GM12878 (cell line): ENCODE measurements around the gene ZC3H10. TPM values are rescaled to one million over a fixed set of nuclear protein-coding genes. Genes with fewer than 3 reads are reported as not detected.
A peak's percentile ranks its signal among the peaks of the same experiment; 100 is the strongest.

ENCODE experiments used
- BCL11A ChIP-seq: IDR thresholded peaks from 2 replicates; pipeline ENCODE4 v1.6.1; 2011; ENCODE audit warnings: low read depth, low read length
- CBX5 ChIP-seq: sonication (generic); IDR thresholded peaks from 2 replicates; pipeline ENCODE4 v1.6.1; 2016; ENCODE audit warnings: low read depth, moderate library complexity, mild to moderate bottlenecking, inconsistent platforms
- DPF2 ChIP-seq: fragments of 450-650 bp; IDR thresholded peaks from 2 replicates; pipeline ENCODE4 v1.6.1; 2017; ENCODE audit warnings: mild to moderate bottlenecking
- IKZF1 ChIP-seq: fragments of 450-650 bp; conservative IDR thresholded peaks from 2 replicates; pipeline ENCODE4 v1.6.1; 2017; ENCODE audit warnings: antibody characterized with exemption, mild to moderate bottlenecking
- MTA3 ChIP-seq: IDR thresholded peaks from 2 replicates; pipeline ENCODE4 v1.6.1; 2012; ENCODE audit warnings: low read length, inconsistent platforms, borderline replicate concordance
- NR2F1 ChIP-seq: fragments of 450-650 bp; conservative IDR thresholded peaks from 2 replicates; pipeline ENCODE4 v1.6.1; 2017; ENCODE audit warnings: mild to moderate bottlenecking
- RAD21 ChIP-seq: IDR thresholded peaks from 2 replicates; pipeline ENCODE4 v1.6.1; 2011; ENCODE audit warnings: mild to moderate bottlenecking, low read depth, low read length, moderate library complexity; ENCODE audit not compliant: insufficient read depth
- STAT1 ChIP-seq: fragments of 450-650 bp; conservative IDR thresholded peaks from 2 replicates; pipeline ENCODE4 v1.6.1; 2014; ENCODE audit warnings: antibody characterized with exemption, mild to moderate bottlenecking
- STAT3 ChIP-seq: IDR thresholded peaks from 2 replicates; pipeline ENCODE4 v1.6.1; 2011; ENCODE audit warnings: low read depth, low read length, improper control_type of control experiment
- SUPT20H ChIP-seq: IDR thresholded peaks from 2 replicates; pipeline ENCODE4 v1.6.1; 2011; ENCODE audit warnings: low read depth, mild to moderate bottlenecking, low read length, moderate library complexity, borderline replicate concordance; ENCODE audit not compliant: control insufficient read depth
- ZNF207 ChIP-seq: fragments of 450-650 bp; IDR thresholded peaks from 2 replicates; pipeline ENCODE4 v1.6.1; 2014; ENCODE audit warnings: antibody characterized with exemption, mild to moderate bottlenecking, borderline replicate concordance
- ZNF217 ChIP-seq: fragments of 450-650 bp; IDR thresholded peaks from 2 replicates; pipeline ENCODE4 v1.6.1; 2017; ENCODE audit warnings: antibody characterized with exemption, mild to moderate bottlenecking
- ZSCAN29 ChIP-seq: fragments of 450-650 bp; IDR thresholded peaks from 2 replicates; pipeline ENCODE4 v1.6.1; 2017; ENCODE audit warnings: mild to moderate bottlenecking, moderate library complexity
- polyA plus RNA-seq, 11 experiments: library from polyadenylated mRNA; depleted of rRNA in 4 of 11; unstranded in 6 of 11; stranded (reverse) in 5 of 11; fragments of >200 nt; fragmentation: Nextera tagmentation in 4 of 11; fragmentation: Illumina TruSeq in 1 of 11; extraction: Ambion mirVana in 4 of 11; extraction: Trizol in 1 of 11; gene quantifications; 1 replicate in 1 of 11; 2 replicates in 10 of 11; pipeline versions ENCODE4 v1.2.1 to v1.2.3, GENCODE V29; 2011 to 2016; ENCODE audit warnings: inconsistent platforms in 2 of 11, missing spikeins in 2 of 11, low read depth in 1 of 11
- total RNA-seq, 4 experiments: library from RNA; depleted of rRNA in 3 of 4; stranded (reverse); fragments of >200 nt in 3 of 4; fragmentation: Illumina TruSeq in 1 of 4; extraction: Trizol in 1 of 4; gene quantifications; 2 replicates each; pipeline versions ENCODE4 v1.2.1 to v1.2.3, GENCODE V29; 2013 to 2021
- TF ChIP-seq, protein P1 (sequence below): IDR thresholded peaks from 2 replicates; pipeline ENCODE4 v1.6.1; 2011; ENCODE audit warnings: mild to moderate bottlenecking, low read depth, low read length, moderate library complexity; ENCODE audit not compliant: insufficient replicate concordance
- TF ChIP-seq, protein P2 (sequence below): IDR thresholded peaks from 2 replicates; pipeline ENCODE4 v1.6.1; 2012; ENCODE audit warnings: low read length, inconsistent platforms
- TF ChIP-seq, protein P3 (sequence below): fragments of 450-650 bp; IDR thresholded peaks from 2 replicates; pipeline ENCODE4 v1.6.1; 2016; ENCODE audit warnings: mild to moderate bottlenecking, moderate library complexity, borderline replicate concordance
- TF ChIP-seq, protein P4 (sequence below): fragments of 450-650 bp; IDR thresholded peaks from 2 replicates; pipeline ENCODE4 v1.6.1; 2017; ENCODE audit warnings: antibody characterized with exemption, mild to moderate bottlenecking, moderate library complexity

Gene ZC3H10
- total and polyA plus RNA-seq, 10 of the 15 experiments (the other 5 are each of a cell fraction or from before 2014, with no cell fraction given), result 0.56 to 6.4 (median 3.7) TPM

DNA sequence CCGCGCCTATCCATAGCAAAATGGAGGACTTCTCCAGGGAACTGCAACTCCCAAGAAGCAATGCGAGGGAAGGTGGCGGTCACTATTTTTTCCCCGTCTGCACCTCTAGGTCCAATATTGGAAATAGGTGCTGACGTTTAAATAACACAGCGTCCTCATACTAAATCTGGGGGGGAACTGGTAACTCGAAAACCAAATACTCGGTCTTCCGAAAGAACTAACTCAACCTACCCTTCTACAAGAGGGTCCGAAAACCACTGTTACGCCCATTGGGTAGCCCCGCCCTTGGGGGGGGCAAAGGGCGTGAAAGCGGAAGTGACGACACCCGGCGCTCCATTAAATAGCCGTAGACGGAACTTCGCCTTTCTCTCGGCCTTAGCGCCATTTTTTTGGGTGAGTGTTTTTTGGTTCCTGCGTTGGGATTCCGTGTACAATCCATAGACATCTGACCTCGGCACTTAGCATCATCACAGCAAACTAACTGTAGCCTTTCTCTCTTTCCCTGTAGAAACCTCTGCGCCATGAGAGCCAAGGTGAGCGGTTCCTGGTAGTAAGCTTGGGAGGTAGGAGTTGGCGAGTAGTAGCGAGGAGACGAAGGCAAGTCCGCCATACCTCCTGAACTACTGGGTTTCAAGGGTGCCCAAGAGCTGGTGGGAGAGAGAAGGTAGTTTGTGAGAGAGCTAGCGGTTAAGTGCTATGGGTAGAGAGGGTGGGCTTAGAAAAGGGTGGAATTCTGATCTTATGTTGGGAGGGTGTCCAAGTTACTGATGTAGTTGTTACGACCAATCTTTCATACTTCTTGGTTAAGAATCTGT is 1.6 kb upstream of the ZC3H10 start, which contains the start of gene RPL41 (continued):
- TF ChIP-seq, protein P1, sequence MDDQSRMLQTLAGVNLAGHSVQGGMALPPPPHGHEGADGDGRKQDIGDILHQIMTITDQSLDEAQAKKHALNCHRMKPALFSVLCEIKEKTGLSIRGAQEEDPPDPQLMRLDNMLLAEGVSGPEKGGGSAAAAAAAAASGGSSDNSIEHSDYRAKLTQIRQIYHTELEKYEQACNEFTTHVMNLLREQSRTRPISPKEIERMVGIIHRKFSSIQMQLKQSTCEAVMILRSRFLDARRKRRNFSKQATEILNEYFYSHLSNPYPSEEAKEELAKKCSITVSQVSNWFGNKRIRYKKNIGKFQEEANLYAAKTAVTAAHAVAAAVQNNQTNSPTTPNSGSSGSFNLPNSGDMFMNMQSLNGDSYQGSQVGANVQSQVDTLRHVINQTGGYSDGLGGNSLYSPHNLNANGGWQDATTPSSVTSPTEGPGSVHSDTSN, result peak; percentile 29
- TF ChIP-seq MTA3 (peak; percentile 83; the same call in 1 of the 2 replicates), SUPT20H (no peak), ZNF217 (no peak), BCL11A (0 out of 2 replicates have a peak, but pooled peaks have one; percentile 32), ZNF207 (peak; percentile 82; the same call in 1 of the 2 replicates), DPF2 (peak; percentile 29; the same call in 1 of the 2 replicates), IKZF1 (peak; percentile 78), STAT1 (peak; percentile 92), NR2F1 (peak; percentile 81), STAT3 (no peak), RAD21 (no peak), CBX5 (peak; percentile 14; the same call in 1 of the 2 replicates), ZSCAN29 (0 out of 2 replicates have a peak, but pooled peaks have one; percentile 5)
- TF ChIP-seq, protein P2, sequence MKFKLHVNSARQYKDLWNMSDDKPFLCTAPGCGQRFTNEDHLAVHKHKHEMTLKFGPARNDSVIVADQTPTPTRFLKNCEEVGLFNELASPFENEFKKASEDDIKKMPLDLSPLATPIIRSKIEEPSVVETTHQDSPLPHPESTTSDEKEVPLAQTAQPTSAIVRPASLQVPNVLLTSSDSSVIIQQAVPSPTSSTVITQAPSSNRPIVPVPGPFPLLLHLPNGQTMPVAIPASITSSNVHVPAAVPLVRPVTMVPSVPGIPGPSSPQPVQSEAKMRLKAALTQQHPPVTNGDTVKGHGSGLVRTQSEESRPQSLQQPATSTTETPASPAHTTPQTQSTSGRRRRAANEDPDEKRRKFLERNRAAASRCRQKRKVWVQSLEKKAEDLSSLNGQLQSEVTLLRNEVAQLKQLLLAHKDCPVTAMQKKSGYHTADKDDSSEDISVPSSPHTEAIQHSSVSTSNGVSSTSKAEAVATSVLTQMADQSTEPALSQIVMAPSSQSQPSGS, result peak; percentile 67
- TF ChIP-seq, protein P3, sequence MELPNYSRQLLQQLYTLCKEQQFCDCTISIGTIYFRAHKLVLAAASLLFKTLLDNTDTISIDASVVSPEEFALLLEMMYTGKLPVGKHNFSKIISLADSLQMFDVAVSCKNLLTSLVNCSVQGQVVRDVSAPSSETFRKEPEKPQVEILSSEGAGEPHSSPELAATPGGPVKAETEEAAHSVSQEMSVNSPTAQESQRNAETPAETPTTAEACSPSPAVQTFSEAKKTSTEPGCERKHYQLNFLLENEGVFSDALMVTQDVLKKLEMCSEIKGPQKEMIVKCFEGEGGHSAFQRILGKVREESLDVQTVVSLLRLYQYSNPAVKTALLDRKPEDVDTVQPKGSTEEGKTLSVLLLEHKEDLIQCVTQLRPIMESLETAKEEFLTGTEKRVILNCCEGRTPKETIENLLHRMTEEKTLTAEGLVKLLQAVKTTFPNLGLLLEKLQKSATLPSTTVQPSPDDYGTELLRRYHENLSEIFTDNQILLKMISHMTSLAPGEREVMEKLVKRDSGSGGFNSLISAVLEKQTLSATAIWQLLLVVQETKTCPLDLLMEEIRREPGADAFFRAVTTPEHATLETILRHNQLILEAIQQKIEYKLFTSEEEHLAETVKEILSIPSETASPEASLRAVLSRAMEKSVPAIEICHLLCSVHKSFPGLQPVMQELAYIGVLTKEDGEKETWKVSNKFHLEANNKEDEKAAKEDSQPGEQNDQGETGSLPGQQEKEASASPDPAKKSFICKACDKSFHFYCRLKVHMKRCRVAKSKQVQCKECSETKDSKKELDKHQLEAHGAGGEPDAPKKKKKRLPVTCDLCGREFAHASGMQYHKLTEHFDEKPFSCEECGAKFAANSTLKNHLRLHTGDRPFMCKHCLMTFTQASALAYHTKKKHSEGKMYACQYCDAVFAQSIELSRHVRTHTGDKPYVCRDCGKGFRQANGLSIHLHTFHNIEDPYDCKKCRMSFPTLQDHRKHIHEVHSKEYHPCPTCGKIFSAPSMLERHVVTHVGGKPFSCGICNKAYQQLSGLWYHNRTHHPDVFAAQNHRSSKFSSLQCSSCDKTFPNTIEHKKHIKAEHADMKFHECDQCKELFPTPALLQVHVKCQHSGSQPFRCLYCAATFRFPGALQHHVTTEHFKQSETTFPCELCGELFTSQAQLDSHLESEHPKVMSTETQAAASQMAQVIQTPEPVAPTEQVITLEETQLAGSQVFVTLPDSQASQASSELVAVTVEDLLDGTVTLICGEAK, result peak; percentile 94
- TF ChIP-seq, protein P4, sequence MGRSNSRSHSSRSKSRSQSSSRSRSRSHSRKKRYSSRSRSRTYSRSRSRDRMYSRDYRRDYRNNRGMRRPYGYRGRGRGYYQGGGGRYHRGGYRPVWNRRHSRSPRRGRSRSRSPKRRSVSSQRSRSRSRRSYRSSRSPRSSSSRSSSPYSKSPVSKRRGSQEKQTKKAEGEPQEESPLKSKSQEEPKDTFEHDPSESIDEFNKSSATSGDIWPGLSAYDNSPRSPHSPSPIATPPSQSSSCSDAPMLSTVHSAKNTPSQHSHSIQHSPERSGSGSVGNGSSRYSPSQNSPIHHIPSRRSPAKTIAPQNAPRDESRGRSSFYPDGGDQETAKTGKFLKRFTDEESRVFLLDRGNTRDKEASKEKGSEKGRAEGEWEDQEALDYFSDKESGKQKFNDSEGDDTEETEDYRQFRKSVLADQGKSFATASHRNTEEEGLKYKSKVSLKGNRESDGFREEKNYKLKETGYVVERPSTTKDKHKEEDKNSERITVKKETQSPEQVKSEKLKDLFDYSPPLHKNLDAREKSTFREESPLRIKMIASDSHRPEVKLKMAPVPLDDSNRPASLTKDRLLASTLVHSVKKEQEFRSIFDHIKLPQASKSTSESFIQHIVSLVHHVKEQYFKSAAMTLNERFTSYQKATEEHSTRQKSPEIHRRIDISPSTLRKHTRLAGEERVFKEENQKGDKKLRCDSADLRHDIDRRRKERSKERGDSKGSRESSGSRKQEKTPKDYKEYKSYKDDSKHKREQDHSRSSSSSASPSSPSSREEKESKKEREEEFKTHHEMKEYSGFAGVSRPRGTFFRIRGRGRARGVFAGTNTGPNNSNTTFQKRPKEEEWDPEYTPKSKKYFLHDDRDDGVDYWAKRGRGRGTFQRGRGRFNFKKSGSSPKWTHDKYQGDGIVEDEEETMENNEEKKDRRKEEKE, result no peak
